NCI-H1417 (cell line): ENCODE measurements around the gene BCAR3.

Experiments
- DNase-seq, 3 experiments: peaks; one replicate each; lab custom pipeline; 2025; lab: John Stamatoyannopoulos, UW

Gene BCAR3

DNA sequence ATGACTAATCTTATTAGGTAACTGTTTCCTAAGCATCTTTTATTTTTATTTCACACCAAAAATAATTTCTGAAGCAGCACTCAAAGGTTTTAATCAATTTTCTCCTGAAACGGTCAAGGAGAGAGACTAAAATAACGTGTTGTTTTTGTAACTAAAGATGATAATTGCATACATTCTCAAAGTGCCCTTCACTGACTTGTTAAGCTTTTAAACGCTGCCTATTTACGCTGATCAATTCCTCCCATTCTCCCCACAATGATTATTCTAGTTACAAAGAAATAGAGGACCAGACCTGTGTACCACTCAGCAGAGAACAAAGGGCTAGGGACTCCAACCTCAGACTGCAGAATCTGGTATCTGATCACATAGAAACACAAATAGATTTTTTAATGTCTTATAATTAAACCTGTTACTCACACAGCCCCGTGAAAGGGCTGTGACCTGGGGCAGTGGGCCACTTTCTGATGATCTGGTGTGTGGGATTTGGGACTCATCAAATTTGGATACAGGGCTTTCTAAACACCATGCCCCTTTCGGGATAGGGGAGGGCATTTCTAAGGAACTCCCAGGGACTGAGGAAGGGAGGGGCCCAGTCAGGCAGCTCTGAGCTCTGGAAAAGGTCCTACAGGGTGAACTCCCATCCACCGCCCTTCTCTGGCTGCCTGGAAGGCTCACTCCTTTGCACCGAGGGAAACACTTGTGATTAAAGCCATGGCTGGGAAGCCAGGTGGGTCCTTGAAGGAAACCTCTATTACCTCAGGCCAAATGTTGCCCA is 65.2 kb downstream of the BCAR3 start:
- peak in 2 of 3 experiments; percentile 81 to 88 for DNase-seq

DNA sequence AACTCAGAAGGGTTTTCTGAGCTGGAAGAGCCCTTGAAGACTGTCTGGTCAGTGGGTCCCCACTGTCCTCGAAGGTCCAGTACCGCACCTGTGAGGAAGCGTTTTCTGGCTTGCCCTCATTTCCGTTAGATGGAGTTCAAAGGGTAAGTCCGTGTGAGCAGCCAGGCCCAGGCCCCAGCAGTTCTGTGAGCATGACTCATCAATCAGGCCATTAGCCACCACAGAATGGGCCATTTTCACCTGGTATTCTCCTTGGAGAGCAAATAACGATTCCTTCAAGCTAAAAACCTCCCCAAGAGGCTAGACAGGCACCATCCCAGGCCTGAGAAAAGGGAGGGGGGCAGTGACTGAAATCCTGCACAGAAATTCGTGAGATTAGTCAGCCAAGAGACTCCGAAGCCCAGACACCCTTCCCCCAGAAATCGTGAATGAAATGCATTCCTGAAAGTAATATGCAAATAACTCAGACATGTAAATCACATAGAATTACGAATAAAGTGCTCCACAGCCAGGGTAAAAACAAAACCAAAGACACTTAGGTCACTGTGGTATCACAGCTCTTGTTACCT is 66.0 kb downstream of the BCAR3 start:
- DNase-seq, result peak in 2 of 3 experiments; percentile 25 to 65

DNA sequence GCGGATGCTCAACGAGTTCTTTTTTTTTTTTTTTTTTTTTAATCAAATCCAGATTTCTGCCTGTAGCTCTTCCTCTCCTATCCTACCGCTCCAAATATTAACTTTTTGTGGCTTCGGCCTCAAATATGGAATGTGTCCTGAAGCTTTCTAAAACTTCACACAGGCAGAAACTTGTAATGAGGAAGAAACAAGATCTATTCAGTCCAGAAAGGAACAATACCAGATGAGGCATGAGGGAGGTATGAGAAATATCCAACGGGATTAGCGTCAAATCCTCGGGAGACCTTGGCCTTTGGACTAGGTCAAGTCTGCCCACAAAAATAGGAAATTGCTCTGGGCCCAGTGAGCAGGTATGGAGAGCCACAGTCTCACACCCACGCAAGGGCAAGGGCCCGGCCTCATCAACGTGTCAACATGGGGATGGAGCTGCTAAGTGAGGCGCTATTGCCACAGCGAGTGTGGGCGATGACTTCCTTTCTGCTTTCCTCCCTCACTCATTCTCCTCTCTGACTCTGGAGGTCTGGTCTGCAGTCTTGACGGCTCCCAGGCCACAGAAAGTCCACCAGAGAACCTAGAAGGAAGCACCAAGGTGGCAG is 66.6 kb downstream of the BCAR3 start:
- DNase-seq, result no peak

DNA sequence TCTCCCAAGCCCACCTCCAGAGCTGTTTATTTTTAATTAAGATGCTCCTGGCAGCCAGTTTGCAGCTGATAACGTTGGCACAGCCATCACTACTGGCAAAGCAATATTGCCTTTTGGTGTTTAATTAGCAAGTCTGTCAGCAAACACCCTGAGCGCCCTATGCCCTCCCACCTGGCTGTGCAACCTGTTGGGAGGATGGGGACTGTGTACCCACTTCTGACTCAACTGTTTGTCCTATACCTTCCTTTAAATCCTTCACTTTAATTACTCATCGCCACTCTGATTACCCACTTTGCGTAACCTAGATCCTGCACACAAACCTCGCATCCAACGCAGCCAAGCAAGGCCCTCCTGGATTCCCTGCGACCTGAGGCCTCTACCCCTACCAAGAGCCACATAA is 67.1 kb downstream of the BCAR3 start:
- peak in 2 of 3 experiments; percentile 16 to 49 for DNase-seq

DNA sequence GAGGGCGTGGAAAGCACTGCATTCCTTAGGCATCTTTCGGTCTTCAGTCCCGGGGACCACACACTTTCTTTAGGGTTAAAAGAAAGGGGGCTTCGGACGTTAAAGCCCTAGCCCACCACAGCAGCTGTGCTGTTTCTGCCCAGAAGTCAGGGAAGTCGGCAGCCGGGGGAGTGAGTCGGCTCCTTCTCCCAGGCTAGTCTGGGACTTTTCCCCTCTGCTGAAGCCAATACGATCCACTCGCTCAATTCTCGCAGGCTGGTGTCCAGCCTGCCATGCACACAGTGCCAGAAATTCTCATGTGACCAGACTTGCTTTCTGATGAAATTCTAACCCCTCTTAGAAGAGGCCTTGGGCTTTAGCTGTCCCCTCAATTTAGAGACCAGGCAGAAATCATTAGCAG is 67.7 kb downstream of the BCAR3 start:
- no peak for DNase-seq

DNA sequence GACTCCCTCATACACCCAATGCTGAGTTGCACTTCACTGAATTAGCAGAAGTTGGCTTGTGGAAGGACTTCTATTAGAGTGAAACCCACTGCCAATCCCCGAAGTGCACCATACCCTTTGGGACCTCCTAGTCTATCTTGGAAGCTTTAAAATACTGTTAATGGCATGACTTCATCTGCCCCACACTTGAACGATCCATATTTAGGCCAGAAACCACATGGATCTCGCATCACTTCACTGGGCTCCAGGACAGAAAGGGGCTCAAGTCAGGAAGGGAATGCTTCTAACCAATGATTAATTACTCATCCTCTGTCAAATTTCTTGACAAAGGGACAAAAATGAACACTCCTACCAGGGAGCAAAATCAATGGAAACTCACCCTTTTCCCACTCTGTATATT is 69.1 kb downstream of the BCAR3 start:
- DNase-seq, result no peak

DNA sequence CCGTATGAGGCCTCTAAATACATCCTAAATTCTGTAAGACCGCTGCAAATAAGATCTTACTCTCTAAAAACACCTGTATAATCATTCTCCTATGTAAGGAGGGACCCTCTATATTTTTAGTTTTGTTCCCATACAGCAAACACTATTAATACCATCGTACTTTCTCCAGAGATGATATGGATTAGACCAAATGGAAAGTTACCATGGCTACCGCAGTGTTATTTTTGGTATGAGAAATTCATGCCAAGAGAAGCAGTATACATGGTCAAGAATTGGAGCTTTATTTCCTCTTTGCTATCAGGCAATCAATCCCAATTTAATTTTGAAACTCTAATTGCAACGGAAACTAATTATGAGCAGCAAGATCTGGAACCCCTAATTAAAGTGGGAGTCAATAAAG is 70.0 kb downstream of the BCAR3 start:
- no peak for DNase-seq

DNA sequence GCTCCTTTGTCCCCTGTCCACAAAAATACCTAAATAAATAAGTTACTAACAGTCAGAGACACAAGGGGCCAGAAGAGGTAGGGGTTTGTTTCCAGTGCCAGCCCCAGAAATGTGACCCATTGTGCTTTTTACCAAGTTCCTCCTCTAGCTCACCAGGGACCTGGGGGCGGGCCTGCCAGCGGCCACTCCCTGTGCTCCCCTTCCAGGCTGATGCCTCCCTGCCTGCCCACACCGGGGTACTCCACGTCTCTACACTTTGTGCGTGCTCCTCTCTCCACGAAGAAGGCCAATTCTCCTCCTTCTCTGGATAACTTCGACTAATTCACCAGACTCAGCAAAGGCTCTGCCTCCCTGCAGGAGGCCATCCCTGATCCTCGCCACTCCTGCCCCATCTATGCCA is 72.1 kb downstream of the BCAR3 start:
- no peak for DNase-seq

DNA sequence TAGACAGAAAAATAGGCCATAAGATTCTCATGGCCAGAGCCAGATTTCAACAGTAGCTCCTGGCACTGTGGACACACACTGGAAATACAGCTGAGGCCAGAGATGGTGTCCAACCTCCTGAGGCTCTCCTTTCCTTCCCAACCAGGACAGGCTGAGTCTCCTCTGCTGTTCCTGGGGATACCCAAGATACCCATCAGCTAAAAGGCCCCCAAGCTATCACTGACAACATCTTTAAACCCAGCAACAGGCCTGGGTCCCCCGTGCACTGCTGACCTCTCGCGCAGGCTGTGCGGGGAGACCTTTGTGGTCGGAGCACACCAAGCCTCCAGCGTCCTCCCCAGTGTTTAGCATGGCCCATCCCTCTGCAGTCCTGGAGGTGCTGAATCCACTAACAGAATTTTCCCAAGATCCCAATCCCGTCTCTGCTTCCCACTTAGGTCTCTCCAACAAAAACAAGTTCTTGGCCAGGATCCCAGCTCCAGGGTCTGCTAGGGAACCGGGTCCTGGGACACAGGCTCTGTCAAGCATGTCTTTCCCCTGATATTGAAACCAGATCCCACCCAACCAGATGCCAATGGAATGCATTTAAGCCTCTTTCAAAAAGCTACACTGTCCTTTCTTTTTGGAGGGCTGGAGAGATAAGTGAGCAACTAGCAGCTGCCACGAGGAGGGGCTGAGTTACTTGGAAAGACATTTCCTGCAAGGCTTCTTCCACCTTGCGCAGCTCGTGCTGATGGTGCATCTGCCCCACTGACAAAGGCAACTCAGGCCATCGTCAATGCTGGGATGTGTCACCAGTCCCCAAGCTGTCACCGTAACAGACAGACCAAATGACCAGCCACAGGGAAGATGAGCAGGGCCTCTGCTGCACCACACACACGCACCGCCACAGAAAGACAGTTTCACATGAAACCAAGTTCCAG is 73.2 kb downstream of the BCAR3 start:
- DNase-seq, result no peak

DNA sequence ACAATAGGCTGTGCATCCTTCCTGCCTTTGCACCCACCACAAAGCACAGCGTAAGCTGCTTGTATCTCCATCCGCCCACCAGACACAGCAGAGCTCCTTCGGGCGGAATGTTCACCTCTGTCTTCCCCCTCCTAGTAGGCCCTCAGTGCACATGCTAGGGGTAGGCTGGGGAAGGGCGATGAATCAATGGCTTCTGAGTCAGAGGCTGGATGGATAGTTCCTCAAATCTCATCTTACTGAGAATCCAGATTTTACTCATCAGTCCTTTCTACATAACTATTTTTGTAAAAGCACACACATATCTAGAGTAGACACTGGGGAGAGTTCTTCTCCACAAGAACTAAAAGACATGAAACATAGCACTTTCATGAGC is 73.8 kb downstream of the BCAR3 start:
- DNase-seq, result no peak

DNA sequence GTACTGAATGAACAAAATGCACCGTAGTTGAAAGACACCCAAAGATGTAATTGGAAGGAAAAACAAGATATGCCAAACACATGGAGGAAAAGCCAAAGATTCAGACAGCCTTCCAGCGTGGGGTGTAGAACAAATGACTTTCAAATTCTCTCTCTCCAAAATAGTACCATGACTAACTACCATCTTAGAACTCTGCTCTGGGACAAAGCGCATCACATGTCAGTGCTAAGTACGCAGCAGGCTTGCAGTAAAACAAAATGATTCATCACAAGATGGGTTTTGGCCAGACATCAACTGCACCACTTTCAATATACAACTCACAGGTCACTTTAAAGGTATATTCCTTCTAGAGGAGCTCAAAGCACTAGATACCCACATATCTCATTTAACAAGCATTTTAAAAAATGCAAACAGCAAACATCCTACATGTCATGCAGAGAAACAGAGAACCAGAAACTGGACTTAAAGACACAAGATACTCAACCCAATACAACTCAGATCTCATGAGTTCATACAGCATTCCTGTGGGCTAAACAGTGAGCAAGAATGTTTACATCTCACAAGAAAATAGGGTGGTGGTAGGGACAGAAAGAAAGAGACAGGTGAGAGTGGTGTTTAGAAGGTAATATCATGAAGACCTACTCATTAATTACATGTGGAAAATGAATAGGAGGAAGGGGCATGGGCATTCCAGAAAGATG is 75.7 kb downstream of the BCAR3 start:
- no peak for DNase-seq

DNA sequence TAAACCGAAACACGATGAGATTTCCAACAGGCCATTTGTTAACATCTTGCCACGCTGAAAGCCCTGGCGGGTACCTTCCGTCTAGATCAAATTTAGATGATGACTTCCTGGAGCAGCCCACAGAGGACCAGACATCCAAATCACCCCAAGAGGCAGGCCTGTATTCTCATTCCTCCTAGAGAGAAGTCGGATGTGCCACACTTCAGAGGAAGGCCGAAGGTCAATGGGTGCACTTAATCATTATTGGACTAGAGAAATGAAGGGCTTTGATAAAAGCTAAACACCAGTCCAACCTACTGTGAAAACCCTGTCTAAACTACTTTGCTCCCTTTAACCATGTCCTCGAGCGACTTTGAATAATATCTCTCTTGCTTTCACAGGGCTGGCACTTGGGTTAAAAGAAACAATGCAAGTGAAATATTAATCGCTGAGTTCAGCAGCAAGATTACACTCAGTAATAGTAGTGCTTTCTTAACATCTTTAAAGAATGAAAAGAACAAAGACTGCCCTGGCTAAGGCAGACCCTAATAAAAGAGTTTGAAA is 76.5 kb downstream of the BCAR3 start:
- no peak for DNase-seq

DNA sequence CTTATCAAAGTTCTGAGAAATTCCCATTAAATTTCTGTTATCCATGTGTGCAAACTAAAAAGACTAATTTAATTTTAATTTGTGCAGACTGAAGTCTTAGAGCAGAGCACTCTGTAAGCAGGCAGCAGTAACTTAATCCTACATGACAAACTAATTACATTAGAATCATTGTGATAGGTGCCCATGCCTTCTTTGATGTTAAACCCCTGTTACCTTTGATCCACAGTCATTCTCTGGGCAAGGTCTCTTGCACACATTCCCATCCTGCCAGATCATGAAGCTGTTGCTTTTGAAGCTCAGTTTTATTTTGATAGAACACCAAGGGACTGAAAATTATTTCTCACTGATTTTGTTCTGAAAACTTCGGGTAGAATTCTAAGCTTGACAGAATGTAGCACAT is 77.2 kb downstream of the BCAR3 start:
- DNase-seq, result no peak

DNA sequence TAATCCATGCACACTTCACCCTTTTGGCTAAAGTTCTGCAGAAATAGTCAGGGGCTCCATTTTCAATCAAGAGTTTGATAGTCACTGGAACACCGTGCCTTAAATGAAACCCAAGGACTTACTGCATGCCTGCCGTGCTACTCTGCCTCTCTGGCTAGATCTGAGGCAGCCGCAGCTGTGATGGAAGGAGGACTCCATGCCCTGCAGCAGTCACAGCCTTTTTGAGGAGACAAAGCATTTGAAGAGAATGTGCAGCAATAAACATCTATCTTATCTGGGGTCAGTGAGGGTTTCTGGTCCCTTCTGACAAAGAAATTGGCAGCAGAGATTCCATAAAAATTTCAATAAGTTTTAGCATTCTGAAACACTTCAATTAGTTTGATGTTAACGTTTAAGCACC is 78.0 kb downstream of the BCAR3 start:
- no peak for DNase-seq

DNA sequence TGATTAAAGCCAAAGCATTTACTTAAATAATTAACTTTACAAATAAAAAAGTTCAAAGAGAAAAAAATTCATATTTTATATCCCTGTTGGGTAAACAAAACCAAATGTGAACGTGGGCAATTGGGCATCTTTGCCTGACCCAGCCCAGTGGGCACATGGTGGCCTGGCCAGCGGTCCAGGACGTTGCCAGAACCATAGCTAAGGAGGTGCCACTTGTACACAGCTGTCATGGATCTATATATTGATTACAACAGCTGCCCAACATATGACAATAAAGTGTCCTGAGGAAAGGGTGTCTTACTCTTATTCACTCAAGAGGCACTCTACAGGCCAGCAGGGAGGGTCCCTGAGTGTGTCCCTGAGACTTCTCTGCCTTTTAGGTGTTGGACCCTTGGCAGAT is 78.5 kb downstream of the BCAR3 start:
- DNase-seq, result no peak

DNA sequence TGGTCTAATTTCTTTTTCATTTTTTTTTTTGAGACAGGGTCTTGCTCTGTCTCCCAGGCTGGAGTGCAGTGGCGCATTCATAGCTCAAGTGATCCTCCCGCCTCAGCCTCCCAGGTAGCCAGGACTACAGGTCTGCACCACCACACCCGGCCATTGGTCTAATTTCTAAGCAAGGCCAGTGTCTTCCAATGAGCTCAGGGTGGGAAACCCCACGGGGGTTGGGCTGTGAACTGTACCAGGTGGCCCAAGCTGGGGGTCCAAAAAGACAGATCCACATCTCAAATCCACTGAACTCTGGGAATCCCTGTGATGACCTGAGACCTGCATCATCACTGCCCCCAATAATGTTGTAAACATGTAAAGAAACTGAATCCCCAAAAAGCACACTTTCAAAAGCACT is 79.5 kb downstream of the BCAR3 start:
- DNase-seq, result no peak

DNA sequence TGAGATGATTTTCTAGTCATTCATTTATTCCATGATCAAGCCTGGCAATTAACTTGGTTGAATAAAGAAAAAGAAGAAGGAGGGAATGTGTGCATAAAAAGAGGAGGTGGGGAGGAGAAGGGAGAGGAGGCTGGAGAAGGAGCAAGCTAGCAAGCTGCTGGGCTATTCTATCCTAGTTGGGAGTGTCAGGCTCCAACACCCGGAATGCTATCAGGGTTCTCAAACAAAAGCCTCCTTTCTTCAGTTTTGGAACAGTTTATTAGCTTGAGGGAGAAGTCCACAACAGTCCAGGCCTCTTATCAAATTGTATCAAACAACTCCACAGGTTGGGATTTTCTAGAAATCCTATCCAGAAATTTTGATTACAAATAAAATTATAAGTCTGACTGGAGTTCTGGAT is 80.0 kb downstream of the BCAR3 start:
- peak in 1 of 3 experiments; percentile 55 for DNase-seq

DNA sequence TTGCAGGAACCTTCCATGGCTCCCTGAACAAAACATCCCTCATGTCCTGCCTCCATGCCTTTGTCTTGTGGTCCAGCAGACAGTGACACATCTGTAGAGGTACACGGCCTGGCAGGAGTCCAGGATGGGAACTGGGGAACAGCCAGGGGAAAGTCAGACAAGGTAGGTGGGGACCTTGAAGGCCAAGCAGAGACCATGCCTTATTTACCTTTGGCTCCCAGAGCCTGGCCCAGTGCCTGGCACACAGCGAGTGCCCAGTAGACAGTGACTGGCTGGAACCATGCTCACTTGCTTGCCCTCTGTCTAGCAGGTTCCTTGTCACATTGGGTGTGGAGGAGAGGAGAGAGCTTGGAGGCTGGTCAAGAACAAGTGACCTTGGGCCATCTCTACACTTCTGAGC is 81.0 kb downstream of the BCAR3 start:
- DNase-seq, result no peak

DNA sequence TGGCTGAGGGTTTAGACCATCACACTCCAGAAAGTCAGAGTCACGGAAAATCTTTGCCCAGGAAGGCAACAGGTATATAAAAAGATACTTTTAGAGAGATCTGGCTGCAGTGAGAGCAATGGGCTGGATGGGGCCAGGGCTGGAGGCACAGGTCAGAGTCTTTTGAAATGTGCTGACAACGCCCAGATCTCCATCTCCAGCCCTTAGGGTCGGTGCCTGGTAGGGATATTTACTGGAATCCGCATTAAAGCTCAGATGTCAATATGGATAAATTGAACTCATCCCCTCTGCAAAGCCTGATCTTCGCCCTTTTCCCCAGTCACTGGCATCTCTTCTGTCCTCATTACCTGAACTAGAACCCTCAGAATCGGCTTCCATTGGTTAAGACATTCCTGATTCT is 82.2 kb downstream of the BCAR3 start:
- DNase-seq, result no peak

DNA sequence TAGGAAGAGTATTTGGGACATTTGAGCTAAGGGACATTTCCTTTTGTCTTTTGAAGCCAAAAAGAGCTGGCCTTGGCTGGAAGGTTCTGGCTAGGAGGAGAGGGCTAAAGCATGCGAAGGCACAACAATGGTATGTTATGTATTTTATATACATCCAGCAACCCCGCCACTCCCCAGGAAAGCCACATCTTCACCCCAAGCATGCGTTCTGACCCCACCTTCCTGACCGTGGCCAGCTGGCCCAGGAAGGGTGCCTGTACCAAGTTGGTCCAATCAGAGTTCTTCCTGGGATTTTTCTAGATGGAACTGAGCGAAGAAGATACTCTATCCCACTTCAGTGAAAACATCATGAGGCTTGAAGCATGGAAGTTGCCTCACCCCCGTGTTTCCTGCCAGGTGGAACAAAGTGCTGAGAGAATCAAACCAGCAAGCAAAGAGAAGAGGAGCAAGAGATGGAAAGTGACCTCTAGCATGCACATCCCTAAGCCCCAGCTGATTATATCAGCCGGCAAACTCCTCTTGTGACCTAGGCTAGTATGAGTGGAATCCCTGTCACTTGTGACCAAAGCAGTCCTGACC is 82.7 kb downstream of the BCAR3 start:
- DNase-seq, result no peak

DNA sequence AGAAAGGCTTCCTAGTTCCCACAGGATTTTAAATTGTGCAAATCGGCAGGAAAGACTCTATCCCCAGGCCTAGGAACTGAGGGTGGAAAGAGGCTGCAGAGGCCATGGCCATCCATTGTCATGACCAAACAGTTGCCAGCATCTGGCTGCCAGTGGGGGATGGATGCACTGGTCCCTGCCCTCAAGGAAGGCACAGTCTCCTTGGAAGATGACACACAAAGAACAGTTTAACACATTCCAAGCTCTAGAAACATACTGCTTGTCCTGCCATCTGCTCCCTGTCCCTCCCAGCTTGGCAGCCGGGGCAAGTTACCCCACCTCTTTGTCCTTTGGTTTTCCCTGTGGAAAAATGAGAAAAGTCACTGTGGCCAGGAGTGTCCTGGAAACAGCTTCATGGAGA is 83.2 kb downstream of the BCAR3 start:
- no peak for DNase-seq
